ENCODE measurements around the gene DHRS3.
"Not testable (repeated sequence)": the region's sequence is repeated elsewhere in the genome, so short reads cannot be mapped to it uniquely, and the experiment has no call there.

The DHRS3 gene

GRCh38 chr1:12617901-12618660 lies at the start of gene DHRS3:
Gene DHRS3 (minus strand): TSS chr1:12618210. CDS start chr1:12617348, 862 bp downstream.
- DNase-seq: peak; percentile 42

GRCh38 chr1:12666141-12666735 lies 48.2 kb upstream of the DHRS3 start:
- DNase-seq: no peak

- no peak for DNase-seq
Observed at GRCh38 chr1:12665511-12665910, 47.5 kb upstream of the DHRS3 start.

GRCh38 chr1:12662556-12662955 lies 44.5 kb upstream of the DHRS3 start:
- no peak for DNase-seq

GRCh38 chr1:12661606-12662219 lies 43.7 kb upstream of the DHRS3 start:
- no peak for DNase-seq

GRCh38 chr1:12658531-12659453 lies 40.8 kb upstream of the DHRS3 start:
- peak; percentile 55 for DNase-seq

- DNase-seq: not testable (repeated sequence)
Observed at GRCh38 chr1:12657885-12658512, 40.0 kb upstream of the DHRS3 start.

- no peak for DNase-seq
Observed at GRCh38 chr1:12657060-12657884, 39.3 kb upstream of the DHRS3 start.

GRCh38 chr1:12656575-12656974 lies 38.6 kb upstream of the DHRS3 start:
- no peak for DNase-seq

GRCh38 chr1:12654657-12655056 lies 36.6 kb upstream of the DHRS3 start:
- no peak for DNase-seq

GRCh38 chr1:12654004-12654567 lies 36.1 kb upstream of the DHRS3 start:
- DNase-seq: no peak

- no peak for DNase-seq
Observed at GRCh38 chr1:12649971-12650421, 32.0 kb upstream of the DHRS3 start.

- DNase-seq: no peak
Observed at GRCh38 chr1:12648741-12649140, 30.7 kb upstream of the DHRS3 start.

GRCh38 chr1:12645401-12645800 lies 27.4 kb upstream of the DHRS3 start:
- DNase-seq: not testable (repeated sequence)

GRCh38 chr1:12644829-12645228 lies 26.8 kb upstream of the DHRS3 start:
- no peak for DNase-seq

- DNase-seq: no peak
Observed at GRCh38 chr1:12644237-12644636, 26.2 kb upstream of the DHRS3 start.

GRCh38 chr1:12643785-12644184 lies 25.8 kb upstream of the DHRS3 start, which contains the start of gene AADACL4:
Gene AADACL4 (plus strand): TSS chr1:12644085. CDS start chr1:12644547, 462 bp downstream.
- DNase-seq: no peak

- DNase-seq: no peak
Observed at GRCh38 chr1:12643079-12643478, 25.1 kb upstream of the DHRS3 start.

GRCh38 chr1:12640958-12641272 lies 22.9 kb upstream of the DHRS3 start:
- DNase-seq: no peak

- no peak for DNase-seq
Observed at GRCh38 chr1:12640237-12640957, 22.4 kb upstream of the DHRS3 start.

GRCh38 chr1:12637693-12638092 lies 19.7 kb upstream of the DHRS3 start:
- no peak for DNase-seq
